T-cell (primary cell): ENCODE data around the gene RAPGEF2. TPM values are rescaled to one million over a fixed set of nuclear protein-coding genes. Genes with fewer than 3 reads are reported as not detected.
"Not testable (repeated sequence)": the region's sequence is repeated elsewhere in the genome, so short reads cannot be mapped to it uniquely, and the experiment has no call there.

Experiments
- ATAC-seq, 4 experiments: fragments of 200-7000 bp in 3 of 4; fragments of 150-1000 bp in 1 of 4; cut with Tn5 transposase; replicated peaks in 1 of 4; 1 replicate in 3 of 4; 2 replicates in 1 of 4; pipeline ENCODE4 v1.10.0; 2021; ENCODE audit warnings: moderate library complexity in 3 of 4, mild to moderate bottlenecking in 2 of 4, moderate number of reproducible peaks in 1 of 4
- CTCF ChIA-PET, 2 donors: fragments of 300-600 bp; sonication (Branson Sonifier 250); formaldehyde crosslinking; loops; one replicate each; lab custom pipeline; 2022; ENCODE audit warnings: antibody characterized with exemption in 2 of 2; lab: Charles Lee
- POLR2A ChIA-PET, 2 donors: fragments of 300-600 bp; sonication (Branson Sonifier 250); formaldehyde crosslinking; loops; one replicate each; lab custom pipeline; 2022; ENCODE audit warnings: antibody characterized with exemption in 2 of 2; lab: Charles Lee
- DNase-seq, 35 experiments: peaks; one replicate each; pipeline versions ENCODE4 v3.0.0 to v3.0.0-alpha.2; 2013 to 2023
- H3K27ac ChIP-seq: one replicate; pipeline ENCODE4 v1.5.1; 2013; ENCODE audit warnings: low read length
- H3K27me3 ChIP-seq, 2 experiments: replicated peaks in 1 of 2; 1 replicate in 1 of 2; 2 replicates in 1 of 2; pipeline versions ENCODE4 v1.6.1 to v1.7.0; 2013; ENCODE audit warnings: low read length in 1 of 2, mixed read lengths in 1 of 2; ENCODE audit not compliant: control insufficient read depth in 2 of 2, insufficient read depth in 2 of 2; ENCODE audit errors: extremely low read depth in 1 of 2
- H3K36me3 ChIP-seq, 2 donors: 1 replicate in 1 of 2; 2 replicates in 1 of 2; pipeline versions ENCODE4 v1.6.1 to v1.7.0; 2013; ENCODE audit warnings: low read length in 1 of 2; ENCODE audit not compliant: control insufficient read depth in 2 of 2, insufficient read depth in 1 of 2; ENCODE audit errors: extremely low read depth in 1 of 2
- H3K4me1 ChIP-seq, 2 experiments: 1 replicate in 1 of 2; 2 replicates in 1 of 2; pipeline versions ENCODE4 v1.6.1 to v1.7.0; 2013; ENCODE audit warnings: low read length in 2 of 2, mixed read lengths in 1 of 2; ENCODE audit not compliant: insufficient read depth in 2 of 2, control insufficient read depth in 1 of 2; ENCODE audit errors: extremely low read depth in 1 of 2
- H3K4me3 ChIP-seq, 2 donors: 1 replicate in 1 of 2; 2 replicates in 1 of 2; pipeline versions ENCODE4 v1.5.1 to v1.7.0; 2013; ENCODE audit warnings: mild to moderate bottlenecking in 2 of 2, low read length in 1 of 2, moderate library complexity in 1 of 2; ENCODE audit not compliant: control insufficient read depth in 1 of 2; ENCODE audit errors: extremely low read depth in 1 of 2
- H3K9me3 ChIP-seq: 2 replicates; pipeline ENCODE4 v1.7.0; 2013
- H3K27ac Mint-ChIP-seq, 2 donors: one replicate each; pipeline ENCODE4 v1.8.0; 2020 to 2021; ENCODE audit warnings: mild to moderate bottlenecking in 2 of 2, mixed read lengths in 2 of 2
- H3K27me3 Mint-ChIP-seq, 2 donors: one replicate each; pipeline ENCODE4 v1.8.0; 2021 to 2022; ENCODE audit warnings: mixed read lengths in 2 of 2
- H3K36me3 Mint-ChIP-seq: one replicate; pipeline ENCODE4 v1.8.0; 2021; ENCODE audit warnings: mixed read lengths
- H3K4me1 Mint-ChIP-seq, 3 donors: one replicate each; pipeline ENCODE4 v1.8.0; 2020 to 2022; ENCODE audit warnings: mixed read lengths in 3 of 3, mild to moderate bottlenecking in 1 of 3
- H3K4me3 Mint-ChIP-seq, 3 donors: one replicate each; pipeline ENCODE4 v1.8.0; 2020 to 2022; ENCODE audit warnings: mild to moderate bottlenecking in 3 of 3, mixed read lengths in 3 of 3, moderate library complexity in 3 of 3
- H3K9me3 Mint-ChIP-seq, 3 donors: one replicate each; pipeline ENCODE4 v1.8.0; 2020 to 2022; ENCODE audit warnings: mixed read lengths in 3 of 3
- WGBS: methylation state at CpG from one replicate; pipeline ENCODE4 v1.1.5; 2013; ENCODE audit warnings: missing lambda C conversion rate; ENCODE audit not compliant: insufficient coverage; 5-methylcytosine and 5-hydroxymethylcytosine counted together
- total RNA-seq, 35 experiments: library from RNA in 6 of 35; stranded (reverse) in 6 of 35; fragments of 120-200 nt in 1 of 35; gene quantifications; one replicate each; pipeline versions ENCODE4 v1.2.1 to v1.2.4 and lab custom pipeline; 2013 to 2026

The RAPGEF2 gene
- total RNA-seq, 5 donors from 2014 or later (not counting 1 experiment from before 2014, with no cell fraction given): 16.8 to 28.5 (median 26.4) TPM

DNA sequence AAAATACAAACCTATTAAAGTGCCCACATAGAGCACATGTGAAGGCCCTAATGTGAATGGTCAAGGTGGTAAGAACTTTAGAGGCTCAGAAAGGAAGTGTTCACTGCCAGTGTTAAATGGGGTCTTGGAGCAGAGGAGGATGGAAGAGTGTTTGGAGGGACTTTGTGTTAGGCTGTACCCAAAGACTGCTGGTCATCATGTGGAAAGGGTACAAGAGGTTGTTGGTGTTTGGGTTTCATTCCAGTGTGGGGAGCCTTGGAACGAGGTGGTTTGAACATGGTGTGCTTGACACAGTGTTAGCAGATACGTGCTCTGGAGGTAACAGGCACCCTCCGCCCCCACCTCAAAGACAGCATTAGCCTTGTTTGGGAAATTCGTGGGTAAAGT lies 73.1 kb downstream of the RAPGEF2 start:
- Mint-ChIP-seq H3K4me3 (no peak overlapping the region), H3K27ac (no peak overlapping the region), H3K27me3 (peaks cover 0 to 8% of the 10 kb centered on the region in 2 donors), H3K9me3 (no peaks in the 10 kb centered on the region), H3K4me1 (peaks cover 36 to 46% (median 45%) of the 10 kb centered on the region in 3 donors), H3K36me3 (no peaks in the 10 kb centered on the region)
- ATAC-seq (peak in 1 of 4 experiments; percentile 12), DNase-seq (no peak)
- Histone ChIP-seq H3K9me3 (no peaks in the 10 kb centered on the region), H3K27me3 (no peaks in the 10 kb centered on the region), H3K4me3 (no peak overlapping the region), H3K27ac (no peak overlapping the region), H3K4me1 (peaks cover 0 to 3% of the 10 kb centered on the region in 2 experiments), H3K36me3 (no peaks in the 10 kb centered on the region)
- ChIA-PET POLR2A (no interaction called here), CTCF (interaction anchor here in 1 of 2 donors (0.6 to 0.7 kb wide), 2 partner anchors 41 to 318 kb away, joined by 3 read pairs; no protein-coding TSS in a partner anchor)
- 92% methylated on average over 2 of the region's 4 CpGs for WGBS

DNA sequence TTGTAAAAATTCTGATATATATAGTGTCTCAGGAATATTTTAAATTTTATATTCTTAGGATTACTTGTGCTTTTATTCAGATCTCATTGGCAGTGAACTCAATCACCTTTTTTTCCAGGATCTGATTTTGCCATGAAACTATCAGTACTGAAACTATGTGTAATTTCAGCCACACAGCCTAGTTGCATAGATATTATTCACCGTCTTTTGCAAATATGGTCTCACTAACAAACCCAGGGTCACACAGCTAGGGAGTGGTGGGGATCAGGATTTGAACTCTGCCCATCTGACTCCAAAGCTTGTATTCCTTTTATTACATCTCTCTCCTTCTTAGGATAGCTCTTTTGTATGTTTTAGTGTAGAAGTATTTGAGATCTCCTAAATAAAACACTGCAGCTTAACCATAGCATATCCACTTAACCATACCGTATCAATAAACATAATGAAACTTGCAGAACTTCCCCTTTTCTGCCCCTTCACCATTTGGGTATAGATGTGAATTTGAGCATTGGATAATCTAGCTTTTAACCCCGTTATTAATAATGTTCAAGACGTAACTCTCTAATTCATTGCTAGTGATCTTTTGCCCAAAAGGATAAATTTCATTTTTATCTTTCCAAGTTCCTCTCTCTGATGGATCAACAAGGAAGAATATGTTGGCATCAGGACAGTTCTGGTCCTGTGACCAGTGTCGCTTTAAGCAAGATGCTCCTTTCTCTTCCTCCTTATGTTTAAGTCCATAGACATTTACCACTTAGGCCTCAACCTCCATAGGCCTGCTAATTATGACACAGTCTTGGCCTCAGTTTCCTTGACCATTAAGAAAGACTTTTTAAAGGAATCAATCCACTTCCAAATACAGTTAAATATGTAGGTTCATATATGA lies 74.6 kb downstream of the RAPGEF2 start:
- CTCF ChIA-PET: interaction anchor here (0.5 to 1.3 kb wide), 8 partner anchors 26 to 324 kb away, joined by 3 to 10 read pairs (median 4); no protein-coding TSS in a partner anchor

GRCh38 chr4:159178151-159178546 lies 75.3 kb downstream of the RAPGEF2 start:
- no CpG with 5 or more reads among the region's 2 CpGs for WGBS
- Histone ChIP-seq H3K27ac (no peak overlapping the region), H3K4me3 (no peak overlapping the region), H3K9me3 (no peaks in the 10 kb centered on the region), H3K27me3 (no peaks in the 10 kb centered on the region), H3K36me3 (no peaks in the 10 kb centered on the region), H3K4me1 (peaks cover 0 to 3% of the 10 kb centered on the region in 2 experiments)
- peaks cover 27 to 32% (median 29%) of the 10 kb centered on the region in 3 donors for H3K4me1 Mint-ChIP-seq
- DNase-seq (no peak), ATAC-seq (no peak)
- H3K4me3 Mint-ChIP-seq: no peak overlapping the region
- ChIA-PET CTCF (interaction anchor here (0.7 to 0.9 kb wide), 4 partner anchors 13 to 325 kb away, joined by 3 to 10 read pairs (median 4); no protein-coding TSS in a partner anchor), POLR2A (no interaction called here)
- H3K36me3 Mint-ChIP-seq: no peaks in the 10 kb centered on the region
- H3K9me3 Mint-ChIP-seq: no peaks in the 10 kb centered on the region
- no peak overlapping the region for H3K27ac Mint-ChIP-seq
- peaks cover 0 to 8% of the 10 kb centered on the region in 2 donors for H3K27me3 Mint-ChIP-seq

More for the DNA sequence above, 74.6 kb downstream of the RAPGEF2 start:
- H3K4me1 ChIP-seq: peaks cover 0 to 3% of the 10 kb centered on the region in 2 experiments
- H3K9me3 Mint-ChIP-seq: no peaks in the 10 kb centered on the region
- ATAC-seq: no peak
- no peak overlapping the region for H3K4me3 Mint-ChIP-seq
- no peak for DNase-seq
- H3K27ac Mint-ChIP-seq: no peak overlapping the region
- no peak overlapping the region for H3K4me3 ChIP-seq
- H3K9me3 ChIP-seq: no peaks in the 10 kb centered on the region
- H3K27ac ChIP-seq: no peak overlapping the region
- H3K27me3 Mint-ChIP-seq: peaks cover 0 to 8% of the 10 kb centered on the region in 2 donors
- POLR2A ChIA-PET: interaction anchor here in 1 of 2 donors (0.5 to 0.7 kb wide), 3 partner anchors 83 to 609 kb away, joined by 3 to 7 read pairs (median 5); no protein-coding TSS in a partner anchor
- WGBS: 100% methylated on average over 1 of the region's 5 CpGs
- no peaks in the 10 kb centered on the region for H3K27me3 ChIP-seq
- H3K36me3 ChIP-seq: no peaks in the 10 kb centered on the region
- no peaks in the 10 kb centered on the region for H3K36me3 Mint-ChIP-seq
- H3K4me1 Mint-ChIP-seq: peaks cover 30 to 38% (median 32%) of the 10 kb centered on the region in 3 donors

- H3K27ac ChIP-seq: no peak overlapping the region
These were observed 76.4 kb downstream of the RAPGEF2 start for GRCh38 chr4:159178979-159179969.

GRCh38 chr4:159183885-159184605 lies 81.2 kb downstream of the RAPGEF2 start:
- H3K9me3 Mint-ChIP-seq, H3K27ac ChIP-seq, H3K36me3 ChIP-seq, H3K27ac Mint-ChIP-seq, H3K36me3 Mint-ChIP-seq, H3K27me3 ChIP-seq, CTCF ChIA-PET, POLR2A ChIA-PET, H3K27me3 Mint-ChIP-seq, H3K4me1 ChIP-seq, H3K4me3 ChIP-seq, H3K9me3 ChIP-seq, DNase-seq, H3K4me3 Mint-ChIP-seq, ATAC-seq: not testable (repeated sequence)
- WGBS: no CpG with 5 or more reads among the region's 4 CpGs
- peaks cover 17 to 24% (median 18%) of the 10 kb centered on the region in 3 donors for H3K4me1 Mint-ChIP-seq

More at GRCh38 chr4:159178979-159179969, 76.4 kb downstream of the RAPGEF2 start:
- ATAC-seq (no peak), DNase-seq (no peak)
- Mint-ChIP-seq H3K27me3 (peaks cover 0 to 8% of the 10 kb centered on the region in 2 donors), H3K4me1 (peaks cover 27 to 29% (median 27%) of the 10 kb centered on the region in 3 donors), H3K9me3 (no peaks in the 10 kb centered on the region), H3K27ac (no peak overlapping the region), H3K36me3 (no peaks in the 10 kb centered on the region), H3K4me3 (no peak overlapping the region)
- ChIA-PET POLR2A (no interaction called here), CTCF (interaction anchor here (0.8 to 1.2 kb wide), 2 partner anchors 15 to 322 kb away, joined by 5 read pairs; no protein-coding TSS in a partner anchor)
- peaks cover 0 to 3% of the 10 kb centered on the region in 2 experiments for H3K4me1 ChIP-seq
- H3K4me3 ChIP-seq: no peak overlapping the region
- no peaks in the 10 kb centered on the region for H3K36me3 ChIP-seq
- no CpG with 5 or more reads among the region's 3 CpGs for WGBS
- no peaks in the 10 kb centered on the region for H3K9me3 ChIP-seq
- no peaks in the 10 kb centered on the region for H3K27me3 ChIP-seq
